ENCODE measurements around the gene ZNF57.
"Not testable (repeated sequence)": the region's sequence is repeated elsewhere in the genome, so short reads cannot be mapped to it uniquely, and the experiment has no call there.

The ZNF57 gene

GRCh38 chr19:2933490-2933910, 32.8 kb downstream of the ZNF57 start:
- Histone ChIP-seq H3K36me3 (peaks cover 47% of the 10 kb centered on the region), H3K4me3 (ENCODE audit: low read depth, low read length) (no peak overlapping the region), H3K9me3 (peaks cover 9% of the 10 kb centered on the region), H3K27me3 (no peaks in the 10 kb centered on the region), H3K4me1 (no peaks in the 10 kb centered on the region)
- DNase-seq, result no peak
- TF ChIP-seq CTCF (IDR thresholded peaks at IDR 0.05; ENCODE audit: low read depth, low read length), result no peak

- not testable (repeated sequence) for H3K4me3 ChIP-seq (ENCODE audit: low read depth, low read length); H3K9me3 ChIP-seq; H3K4me1 ChIP-seq; H3K27me3 ChIP-seq; DNase-seq
- peaks cover 48% of the 10 kb centered on the region for H3K36me3 ChIP-seq
Measured at GRCh38 chr19:2935863-2936262, 35.1 kb downstream of the ZNF57 start.

GRCh38 chr19:2942928-2943640, 42.4 kb downstream of the ZNF57 start:
- peaks cover 5% of the 10 kb centered on the region for H3K36me3 ChIP-seq
- no peak for DNase-seq
- H3K9me3 ChIP-seq, result no peaks in the 10 kb centered on the region
- no peak for TF ChIP-seq CTCF (IDR thresholded peaks at IDR 0.05; ENCODE audit: low read depth, low read length)
- no peaks in the 10 kb centered on the region for H3K27me3 ChIP-seq
- H3K4me1 ChIP-seq, result no peaks in the 10 kb centered on the region
- no peak overlapping the region for H3K4me3 ChIP-seq (ENCODE audit: low read depth, low read length)

GRCh38 chr19:2944403-2944774, 43.7 kb downstream of the ZNF57 start:
- H3K27me3 ChIP-seq, result no peaks in the 10 kb centered on the region
- no peaks in the 10 kb centered on the region; the same call in 1 of the 2 replicates for H3K36me3 ChIP-seq
- H3K4me1 ChIP-seq, result no peaks in the 10 kb centered on the region; the same call in none of the 2 replicates
- no peak for DNase-seq
- no peak for TF ChIP-seq CTCF (IDR thresholded peaks at IDR 0.05; ENCODE audit: low read depth, low read length)
- H3K4me3 ChIP-seq (ENCODE audit: low read depth, low read length), result peak overlapping the region; percentile 84
- no peaks in the 10 kb centered on the region for H3K9me3 ChIP-seq

- no peak for TF ChIP-seq CTCF (IDR thresholded peaks at IDR 0.05; ENCODE audit: low read depth, low read length)
- H3K27me3 ChIP-seq, result no peaks in the 10 kb centered on the region
- peak within 1 kb of the TSS; percentile 84 for H3K4me3 ChIP-seq (ENCODE audit: low read depth, low read length)
- no peaks in the 10 kb centered on the region for H3K36me3 ChIP-seq
- peak; percentile 99 for DNase-seq
- no peaks in the 10 kb centered on the region; the same call in none of the 2 replicates for H3K4me1 ChIP-seq
- no peaks in the 10 kb centered on the region for H3K9me3 ChIP-seq
Measured at GRCh38 chr19:2944775-2945574, 44.2 kb downstream of the ZNF57 start, which contains the start of gene ZNF77. ZNF77 (minus strand) TSS chr19:2944971; CDS start chr19:2944840, 131 bp downstream.

- Histone ChIP-seq H3K36me3 (no peaks in the 10 kb centered on the region), H3K4me1 (no peaks in the 10 kb centered on the region; the same call in none of the 2 replicates), H3K27me3 (no peaks in the 10 kb centered on the region), H3K9me3 (no peaks in the 10 kb centered on the region), H3K4me3 (ENCODE audit: low read depth, low read length) (peak overlapping the region; percentile 84)
- TF ChIP-seq CTCF (IDR thresholded peaks at IDR 0.05; ENCODE audit: low read depth, low read length), result no peak
- DNase-seq, result no peak
Measured at GRCh38 chr19:2945575-2946184, 45.0 kb downstream of the ZNF57 start.
